ENCODE data around the gene FAM193B. TPM values are rescaled to one million over a fixed set of nuclear protein-coding genes. Genes with fewer than 3 reads are reported as not detected.

FAM193B gene
- polyA plus RNA-seq, 3 donors: 1.6 to 216 (median 1.9) TPM

- Histone ChIP-seq H3K79me2 (ENCODE audit: insufficient read depth, low read length) (peaks cover 52% of the 10 kb centered on the region), H3K27me3 (ENCODE audit: control insufficient read depth in 2 of 2, insufficient read depth in 2 of 2, low read length in 2 of 2) (no peaks in the 10 kb centered on the region), H3K9ac (ENCODE audit: insufficient read depth, low read length, poor library complexity, severe bottlenecking) (peak overlapping the region; percentile 76), H3K36me3 (replicated peaks in 1 of 2; ENCODE audit: control insufficient read depth in 1 of 2, insufficient read depth in 2 of 2, low read length in 2 of 2) (peaks cover 0 to 28% of the 10 kb centered on the region in 2 donors), H3K27ac (ENCODE audit: low read depth in 1 of 2, low read length in 2 of 2) (peak overlapping the region in 1 of 2 donors; percentile 61), H3K4me3 (replicated peaks in 1 of 3; ENCODE audit: low read depth in 2 of 3, low read length in 3 of 3) (peak overlapping the region; percentile 64 to 90 (median 83)), H3K4me1 (ENCODE audit: control insufficient read depth in 1 of 2, insufficient read depth in 2 of 2, low read length in 2 of 2) (peaks cover 16 to 21% of the 10 kb centered on the region in 2 donors), H2AFZ (ENCODE audit: insufficient read depth, low read depth, low read length, poor library complexity, severe bottlenecking) (peak overlapping the region; percentile 83), H3K9me3 (replicated peaks in 1 of 2; ENCODE audit: control insufficient read depth in 1 of 2, insufficient read depth in 1 of 2, low read length in 2 of 2) (no peaks in the 10 kb centered on the region), H3K4me2 (replicated peaks; ENCODE audit: extremely low read depth, low read length, poor library complexity, severe bottlenecking) (peak overlapping the region; percentile 96), H4K20me1 (ENCODE audit: insufficient read depth, low read length) (peaks cover 45% of the 10 kb centered on the region)
- intact Hi-C loops (cut with micrococcal nuclease): loop anchor here in 1 of 2 donors (5.0 kb wide), 1 partner anchor 37 kb away; the partner anchor contains the start of gene DDX41
- under 1% methylated on average over 63 of the region's 72 CpGs for WGBS (ENCODE audit: insufficient coverage)
- TF ChIP-seq, protein P1, sequence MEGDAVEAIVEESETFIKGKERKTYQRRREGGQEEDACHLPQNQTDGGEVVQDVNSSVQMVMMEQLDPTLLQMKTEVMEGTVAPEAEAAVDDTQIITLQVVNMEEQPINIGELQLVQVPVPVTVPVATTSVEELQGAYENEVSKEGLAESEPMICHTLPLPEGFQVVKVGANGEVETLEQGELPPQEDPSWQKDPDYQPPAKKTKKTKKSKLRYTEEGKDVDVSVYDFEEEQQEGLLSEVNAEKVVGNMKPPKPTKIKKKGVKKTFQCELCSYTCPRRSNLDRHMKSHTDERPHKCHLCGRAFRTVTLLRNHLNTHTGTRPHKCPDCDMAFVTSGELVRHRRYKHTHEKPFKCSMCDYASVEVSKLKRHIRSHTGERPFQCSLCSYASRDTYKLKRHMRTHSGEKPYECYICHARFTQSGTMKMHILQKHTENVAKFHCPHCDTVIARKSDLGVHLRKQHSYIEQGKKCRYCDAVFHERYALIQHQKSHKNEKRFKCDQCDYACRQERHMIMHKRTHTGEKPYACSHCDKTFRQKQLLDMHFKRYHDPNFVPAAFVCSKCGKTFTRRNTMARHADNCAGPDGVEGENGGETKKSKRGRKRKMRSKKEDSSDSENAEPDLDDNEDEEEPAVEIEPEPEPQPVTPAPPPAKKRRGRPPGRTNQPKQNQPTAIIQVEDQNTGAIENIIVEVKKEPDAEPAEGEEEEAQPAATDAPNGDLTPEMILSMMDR (IDR thresholded peaks at IDR 0.05): no peak
- Mint-ChIP-seq H3K36me3 (peaks cover 20 to 22% of the 10 kb centered on the region in 2 donors), H3K4me1 (peaks cover 29% of the 10 kb centered on the region), H3K27me3 (ENCODE audit: low read depth in 3 of 3) (peaks cover 1 to 4% (median 2%) of the 10 kb centered on the region in 3 donors), H3K27ac (peak overlapping the region in 1 of 7 donors; percentile 43), H3K9me3 (no peaks in the 10 kb centered on the region), H3K4me3 (peak overlapping the region; percentile 80 to 81)
- peak in 1 of 3 donors; percentile 17 for DNase-seq
These were observed 513 bp downstream of the FAM193B start for GRCh38 chr5:177553671-177554429.

GRCh38 chr5:177552839-177553455 lies 1.4 kb downstream of the FAM193B start:
- Mint-ChIP-seq H3K4me3 (peak overlapping the region; percentile 80 to 81), H3K36me3 (peaks cover 20 to 27% of the 10 kb centered on the region in 2 donors), H3K27ac (peak overlapping the region in 3 of 7 donors; percentile 18 to 74 (median 37)), H3K4me1 (peaks cover 38% of the 10 kb centered on the region), H3K9me3 (no peaks in the 10 kb centered on the region), H3K27me3 (ENCODE audit: low read depth in 3 of 3) (peaks cover 1 to 2% (median 1%) of the 10 kb centered on the region in 3 donors)
- peak overlapping the region; percentile 96 for H3K4me2 ChIP-seq (replicated peaks; ENCODE audit: extremely low read depth, low read length, poor library complexity, severe bottlenecking)
- peaks cover 59% of the 10 kb centered on the region for H3K79me2 ChIP-seq (ENCODE audit: insufficient read depth, low read length)
- peak overlapping the region; percentile 76 for H3K9ac ChIP-seq (ENCODE audit: insufficient read depth, low read length, poor library complexity, severe bottlenecking)
- no peak overlapping the region for H3K27ac ChIP-seq (ENCODE audit: low read depth in 1 of 2, low read length in 2 of 2)
- no peaks in the 10 kb centered on the region for H3K9me3 ChIP-seq (replicated peaks in 1 of 2; ENCODE audit: control insufficient read depth in 1 of 2, insufficient read depth in 1 of 2, low read length in 2 of 2)
- no peak for DNase-seq
- TF ChIP-seq, protein P1 (IDR thresholded peaks at IDR 0.05): no peak
- 87% methylated on average over 12 of the region's 16 CpGs for WGBS (ENCODE audit: insufficient coverage)
- peak overlapping the region in 2 of 3 experiments; percentile 64 to 83 for H3K4me3 ChIP-seq (replicated peaks in 1 of 3; ENCODE audit: low read depth in 2 of 3, low read length in 3 of 3)
- no peak overlapping the region for H2AFZ ChIP-seq (ENCODE audit: insufficient read depth, low read depth, low read length, poor library complexity, severe bottlenecking)
- intact Hi-C loops (cut with micrococcal nuclease): loop anchor here in 1 of 2 donors (5.0 kb wide), 1 partner anchor 36 kb away; the partner anchor contains the start of gene DDX41
- no peaks in the 10 kb centered on the region for H3K27me3 ChIP-seq (ENCODE audit: control insufficient read depth in 2 of 2, insufficient read depth in 2 of 2, low read length in 2 of 2)
- H3K4me1 ChIP-seq (ENCODE audit: control insufficient read depth in 1 of 2, insufficient read depth in 2 of 2, low read length in 2 of 2): peaks cover 23 to 30% of the 10 kb centered on the region in 2 donors
- H3K36me3 ChIP-seq (replicated peaks in 1 of 2; ENCODE audit: control insufficient read depth in 1 of 2, insufficient read depth in 2 of 2, low read length in 2 of 2): peaks cover 0 to 28% of the 10 kb centered on the region in 2 donors
- peaks cover 54% of the 10 kb centered on the region for H4K20me1 ChIP-seq (ENCODE audit: insufficient read depth, low read length)

Data from CD14-positive monocyte (primary cell).